GM18858 (cell line): ENCODE measurements around the gene RFTN1.

ENCODE experiments used
- ATAC-seq: cut with Tn5 transposase; IDR thresholded peaks from one replicate; pipeline ENCODE4 v1.9.1; 2021; ENCODE audit not compliant: unreplicated experiment

RFTN1 gene

GRCh38 chr3:16528581-16528993, 15.1 kb upstream of the RFTN1 start:
- ATAC-seq, result no peak

GRCh38 chr3:16528106-16528505, 14.6 kb upstream of the RFTN1 start:
- ATAC-seq, result no peak

GRCh38 chr3:16524196-16524595, 10.7 kb upstream of the RFTN1 start:
- ATAC-seq, result no peak

GRCh38 chr3:16523778-16524177, 10.3 kb upstream of the RFTN1 start:
- no peak for ATAC-seq

- no peak for ATAC-seq
These were observed 9.3 kb upstream of the RFTN1 start for GRCh38 chr3:16522834-16523233.

- ATAC-seq, result peak; percentile 54
These were observed 7.7 kb upstream of the RFTN1 start for GRCh38 chr3:16520970-16521881.

- no peak for ATAC-seq
These were observed 6.9 kb upstream of the RFTN1 start for GRCh38 chr3:16520241-16520969.

GRCh38 chr3:16516695-16517481, 3.4 kb upstream of the RFTN1 start:
- ATAC-seq, result no peak

- no peak for ATAC-seq
These were observed 2.5 kb upstream of the RFTN1 start for GRCh38 chr3:16515885-16516420.

- ATAC-seq, result no peak
These were observed 1.4 kb upstream of the RFTN1 start for GRCh38 chr3:16514755-16515353.

GRCh38 chr3:16514021-16514700, 662 bp upstream of the RFTN1 start:
- ATAC-seq, result no peak

- ATAC-seq, result no peak
These were observed 911 bp downstream of the RFTN1 start for GRCh38 chr3:16512435-16513140.

GRCh38 chr3:16511681-16512434, 1.6 kb downstream of the RFTN1 start:
- peak; percentile 41 for ATAC-seq

- ATAC-seq, result peak; percentile 14
These were observed 2.7 kb downstream of the RFTN1 start for GRCh38 chr3:16510620-16511319.

GRCh38 chr3:16509721-16510619, 3.5 kb downstream of the RFTN1 start:
- peak; percentile 23 for ATAC-seq

GRCh38 chr3:16508591-16508995, 4.9 kb downstream of the RFTN1 start:
- no peak for ATAC-seq

GRCh38 chr3:16508243-16508578, 5.3 kb downstream of the RFTN1 start:
- no peak for ATAC-seq
